Measurements from ENCODE around the gene KIFC3. TPM values are rescaled to one million over a fixed set of nuclear protein-coding genes. Genes with fewer than 3 reads are reported as not detected.

Gene KIFC3
- total and polyA plus RNA-seq, 7 donors: 2.5 to 31.2 (median 10.0) TPM

DNA sequence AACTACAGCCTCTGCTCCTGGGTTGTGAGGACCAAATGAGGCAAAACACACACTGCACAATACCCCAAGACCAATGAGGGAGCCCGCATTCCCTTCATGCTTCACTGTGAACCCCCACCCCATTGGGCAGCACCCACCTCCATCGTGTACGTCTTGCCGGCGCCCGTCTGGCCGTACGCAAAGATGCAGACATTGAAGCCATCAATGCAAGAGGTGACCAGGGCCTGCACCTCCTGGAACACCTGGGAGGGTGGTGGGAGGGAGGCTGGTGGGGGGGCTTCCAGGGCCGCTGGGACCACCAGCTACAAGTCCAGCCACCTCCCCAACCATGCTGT is 38.3 kb downstream of the KIFC3 start:
- Histone ChIP-seq H3K27ac (no peak overlapping the region), H3K27me3 (no peaks in the 10 kb centered on the region), H3K4me3 (no peak overlapping the region), H3K36me3 (peaks cover 0 to 67% (median 19%) of the 10 kb centered on the region in 4 donors), H3K4me1 (peaks cover 0 to 7% (median 0%) of the 10 kb centered on the region in 4 donors), H3K9me3 (no peaks in the 10 kb centered on the region)
- intact Hi-C loops (cut with DNase I): no loop called here
- no peak for DNase-seq
- TF ChIP-seq POLR2AphosphoS5 (IDR thresholded peaks at IDR 0.05) (no peak), EP300 (IDR thresholded peaks at IDR 0.05) (no peak), POLR2A (IDR thresholded peaks at IDR 0.05) (no peak)
- TF ChIP-seq, protein P1, sequence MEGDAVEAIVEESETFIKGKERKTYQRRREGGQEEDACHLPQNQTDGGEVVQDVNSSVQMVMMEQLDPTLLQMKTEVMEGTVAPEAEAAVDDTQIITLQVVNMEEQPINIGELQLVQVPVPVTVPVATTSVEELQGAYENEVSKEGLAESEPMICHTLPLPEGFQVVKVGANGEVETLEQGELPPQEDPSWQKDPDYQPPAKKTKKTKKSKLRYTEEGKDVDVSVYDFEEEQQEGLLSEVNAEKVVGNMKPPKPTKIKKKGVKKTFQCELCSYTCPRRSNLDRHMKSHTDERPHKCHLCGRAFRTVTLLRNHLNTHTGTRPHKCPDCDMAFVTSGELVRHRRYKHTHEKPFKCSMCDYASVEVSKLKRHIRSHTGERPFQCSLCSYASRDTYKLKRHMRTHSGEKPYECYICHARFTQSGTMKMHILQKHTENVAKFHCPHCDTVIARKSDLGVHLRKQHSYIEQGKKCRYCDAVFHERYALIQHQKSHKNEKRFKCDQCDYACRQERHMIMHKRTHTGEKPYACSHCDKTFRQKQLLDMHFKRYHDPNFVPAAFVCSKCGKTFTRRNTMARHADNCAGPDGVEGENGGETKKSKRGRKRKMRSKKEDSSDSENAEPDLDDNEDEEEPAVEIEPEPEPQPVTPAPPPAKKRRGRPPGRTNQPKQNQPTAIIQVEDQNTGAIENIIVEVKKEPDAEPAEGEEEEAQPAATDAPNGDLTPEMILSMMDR (IDR thresholded peaks at IDR 0.05): no peak
- WGBS, 2 donors: 88 to 94% methylated on average over 9 of the region's 9 CpGs

DNA sequence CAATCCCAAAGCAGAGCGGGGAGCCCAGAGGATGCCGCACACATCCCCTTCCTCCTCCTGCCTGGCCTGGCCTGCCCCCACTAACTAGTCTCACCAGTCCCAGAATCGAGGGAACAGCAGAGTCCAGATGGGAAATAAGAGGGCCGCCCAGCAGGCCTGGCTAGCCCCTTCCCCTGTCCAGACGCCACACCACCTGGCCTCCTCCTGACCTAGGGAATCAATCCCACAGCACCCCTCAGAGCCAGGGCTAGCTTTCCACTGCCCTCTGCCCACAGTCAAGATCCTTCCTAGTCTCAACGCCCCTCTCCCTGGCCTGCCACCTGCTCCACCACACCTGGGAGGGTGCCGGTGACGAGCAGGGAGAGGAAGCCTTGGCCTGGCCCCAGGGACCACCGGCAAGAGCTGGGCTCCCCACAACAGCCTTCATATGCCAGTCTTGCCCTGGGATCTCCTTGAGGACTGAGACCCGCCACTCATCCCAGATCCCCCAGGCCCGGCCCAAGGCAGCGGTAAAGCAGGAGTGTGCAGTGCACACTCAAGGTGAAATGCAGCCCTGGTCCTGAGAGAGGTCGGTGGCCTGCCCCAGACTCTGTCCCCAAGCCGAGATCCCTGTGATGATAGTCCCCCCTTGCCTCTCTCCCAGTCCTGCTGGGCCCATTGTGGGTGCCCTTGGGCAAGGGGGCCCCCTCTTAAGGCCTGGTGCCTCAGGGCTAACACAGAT is 38.8 kb downstream of the KIFC3 start:
- 86 to 90% methylated on average over 14 of the region's 14 CpGs for WGBS, 2 donors
- Histone ChIP-seq H3K9me3 (no peaks in the 10 kb centered on the region), H3K27ac (no peak overlapping the region), H3K4me1 (peaks cover 0 to 7% (median 0%) of the 10 kb centered on the region in 4 donors), H3K27me3 (no peaks in the 10 kb centered on the region), H3K4me3 (no peak overlapping the region), H3K36me3 (peaks cover 0 to 66% (median 18%) of the 10 kb centered on the region in 4 donors)
- TF ChIP-seq POLR2AphosphoS5 (IDR thresholded peaks at IDR 0.05): no peak
- no peak for TF ChIP-seq POLR2A (IDR thresholded peaks at IDR 0.05)
- TF ChIP-seq, protein P1 (IDR thresholded peaks at IDR 0.05): no peak
- no peak for TF ChIP-seq EP300 (IDR thresholded peaks at IDR 0.05)
- intact Hi-C loops (cut with DNase I): no loop called here
- DNase-seq: no peak

DNA sequence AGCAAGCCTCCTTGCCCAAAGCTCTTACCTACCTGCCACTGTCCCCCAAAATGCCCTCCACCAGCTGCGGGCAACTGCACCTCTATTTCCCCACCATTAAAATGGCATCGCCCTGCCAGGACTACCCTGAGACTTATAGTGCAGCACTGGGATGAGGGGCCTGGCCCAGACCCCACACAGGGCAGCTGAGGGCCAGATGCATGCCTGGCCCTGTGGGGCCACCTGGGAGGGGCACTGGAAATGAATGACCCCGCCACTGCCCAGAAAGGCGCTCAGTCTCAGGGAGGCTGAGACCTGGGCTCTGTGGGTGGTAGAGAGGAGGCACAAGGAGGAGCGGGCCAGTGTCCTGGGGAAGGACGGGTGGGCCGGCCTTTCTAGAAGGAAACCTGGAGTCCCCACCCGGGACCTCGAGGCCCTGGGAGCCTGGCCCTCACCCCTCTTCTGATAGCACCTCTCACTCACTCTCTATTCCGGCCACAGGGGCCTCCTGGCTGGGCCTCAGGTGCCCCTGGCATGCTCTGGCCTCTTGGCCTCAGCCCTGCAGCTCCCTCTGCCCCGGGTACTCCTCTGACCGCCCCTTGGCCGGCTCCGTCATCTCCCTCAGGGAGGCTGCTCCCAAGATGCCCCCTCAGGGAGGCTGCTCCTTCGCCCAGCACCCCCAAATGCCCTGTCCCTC is 39.8 kb downstream of the KIFC3 start:
- no peak for DNase-seq
- intact Hi-C loops (cut with DNase I): no loop called here
- Histone ChIP-seq H3K36me3 (peaks cover 0 to 69% (median 13%) of the 10 kb centered on the region in 4 donors), H3K4me3 (no peak overlapping the region), H3K27me3 (no peaks in the 10 kb centered on the region), H3K27ac (no peak overlapping the region), H3K9me3 (no peaks in the 10 kb centered on the region), H3K4me1 (peaks cover 0 to 9% (median under 1%) of the 10 kb centered on the region in 4 donors)
- no peak for TF ChIP-seq POLR2AphosphoS5 (IDR thresholded peaks at IDR 0.05)
- TF ChIP-seq POLR2A (IDR thresholded peaks at IDR 0.05): no peak
- TF ChIP-seq, protein P1 (IDR thresholded peaks at IDR 0.05): no peak
- TF ChIP-seq EP300 (IDR thresholded peaks at IDR 0.05): no peak
- whole genome bisulfite sequencing, 2 donors: 73 to 85% methylated on average over 15 of the region's 15 CpGs

DNA sequence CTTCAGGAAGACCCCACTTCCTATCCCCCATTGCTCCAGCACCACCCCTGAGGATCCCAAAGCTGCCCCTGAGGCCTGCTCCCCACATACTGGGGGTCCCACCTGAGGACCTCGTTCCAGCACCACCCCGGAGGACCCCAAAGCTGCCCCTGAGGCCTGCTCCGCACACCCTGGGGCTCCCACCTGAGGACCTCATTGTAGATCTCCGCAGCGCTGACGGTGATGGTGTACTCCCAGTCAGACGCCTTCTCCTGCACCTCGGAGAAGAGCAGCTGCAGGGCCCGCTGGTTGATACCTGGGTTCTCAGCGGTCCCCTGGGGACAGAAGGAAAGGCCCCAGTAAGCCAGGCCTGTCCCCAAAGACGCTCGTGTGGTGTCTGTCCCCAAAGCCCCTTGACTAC is 40.3 kb downstream of the KIFC3 start:
- DNase-seq: no peak
- H3K4me3 ChIP-seq: no peak overlapping the region
- H3K36me3 ChIP-seq: peaks cover 0 to 63% (median 13%) of the 10 kb centered on the region in 4 donors
- H3K27ac ChIP-seq: no peak overlapping the region
- 87 to 91% methylated on average over 12 of the region's 12 CpGs for WGBS, 2 donors
- intact Hi-C loops (cut with DNase I): no loop called here
- H3K9me3 ChIP-seq: no peaks in the 10 kb centered on the region
- peaks cover 0 to 15% (median 2%) of the 10 kb centered on the region in 4 donors for H3K4me1 ChIP-seq
- TF ChIP-seq POLR2AphosphoS5 (IDR thresholded peaks at IDR 0.05) (no peak), POLR2A (IDR thresholded peaks at IDR 0.05) (no peak), EP300 (IDR thresholded peaks at IDR 0.05) (no peak)
- TF ChIP-seq, protein P1 (IDR thresholded peaks at IDR 0.05): no peak
- H3K27me3 ChIP-seq: no peaks in the 10 kb centered on the region

Measured in sigmoid colon (tissue), 7 donors.